Mucosa of descending colon (tissue), 3 donors: ENCODE measurements around the gene MIDN. TPM values are rescaled to one million over a fixed set of nuclear protein-coding genes. Genes with fewer than 3 reads are reported as not detected.

Experiments used
- ATAC-seq: fragments of 200-7000 bp; cut with Tn5 transposase; one replicate; pipeline ENCODE4 v1.9.1; 2020; ENCODE audit warnings: mild to moderate bottlenecking, moderate library complexity
- DNase-seq, 3 donors: peaks; one replicate each; pipeline ENCODE4 v3.0.0-alpha.2; 2020
- H3K36me3 ChIP-seq: fragments of 200-600 bp; one replicate; pipeline ENCODE4 v1.8.0; 2021; ENCODE audit warnings: low read depth, mild to moderate bottlenecking
- H3K4me1 ChIP-seq: fragments of 200-600 bp; one replicate; pipeline ENCODE4 v1.8.0; 2021; ENCODE audit warnings: low read depth, mild to moderate bottlenecking
- H3K4me3 ChIP-seq: fragments of 200-600 bp; one replicate; pipeline ENCODE4 v1.8.0; 2021; ENCODE audit warnings: mild to moderate bottlenecking
- H3K9me3 ChIP-seq: fragments of 200-600 bp; one replicate; pipeline ENCODE4 v1.8.0; 2021; ENCODE audit warnings: mild to moderate bottlenecking
- intact Hi-C, 2 donors: fragments of 100-400 bp; cut with DNase I in 1 of 2; cut with micrococcal nuclease in 1 of 2; formaldehyde crosslinking; loops; one replicate each; pipeline versions ENCODE4 v1.11.0 to v1.11.1; 2022; cut with DNase I, micrococcal nuclease
- total RNA-seq, 3 donors: library from RNA; stranded (reverse); fragmentation: NEBNext Ultra II Directional in 2 of 3; extraction: Animal tissue kit (Norgen Biotek cat#: 25700) in 2 of 3; gene quantifications; one replicate each; pipeline versions ENCODE4 v1.2.1 to v1.2.4, GENCODE V29; 2021 to 2023
- TF ChIP-seq, protein P1 (sequence below): fragments of 200-600 bp; IDR thresholded peaks from one replicate; pipeline ENCODE4 v1.8.0; 2022; ENCODE audit warnings: antibody characterized with exemption, mild to moderate bottlenecking
- donor health status: DM: no; HTN: no; CAD: no; lungs with moderate emphysema.
- donor health status: DM: no; HTN: no; CAD: no.
- donor health status: DM: no; HTN: yes; CAD: no.

MIDN gene
- total RNA-seq, 3 donors from 2014 or later = 136 to 251 (median 213) TPM

DNA sequence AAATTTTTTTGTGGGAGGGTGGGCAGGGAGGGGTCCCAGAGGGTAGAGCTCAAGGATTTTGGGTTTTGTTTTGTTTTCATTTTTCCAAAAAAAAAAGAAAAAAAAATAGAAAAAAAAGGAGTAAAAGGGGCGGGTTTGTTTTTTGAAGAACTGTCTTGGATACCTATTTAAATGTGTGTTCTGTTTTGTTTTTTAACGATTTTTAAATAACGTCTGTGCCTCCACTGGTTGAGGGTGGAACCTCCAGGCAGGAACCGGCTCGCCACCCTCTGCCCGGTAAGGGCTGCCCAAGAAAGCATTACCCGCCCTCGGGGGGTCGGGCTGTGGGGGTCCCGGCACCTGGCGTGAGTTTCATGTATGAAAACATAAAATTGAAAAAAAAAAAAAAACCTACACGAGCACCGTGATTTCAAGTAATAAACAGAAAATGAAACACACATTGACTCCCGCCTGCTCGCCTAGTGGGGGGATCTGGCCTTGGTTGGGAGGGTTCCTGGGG, 10.4 kb downstream of the MIDN start:
- intact Hi-C loops = no loop called here
- no peak overlapping the region for H3K4me3 ChIP-seq
- DNase-seq (no peak), ATAC-seq (no peak)
- TF ChIP-seq, protein P1, sequence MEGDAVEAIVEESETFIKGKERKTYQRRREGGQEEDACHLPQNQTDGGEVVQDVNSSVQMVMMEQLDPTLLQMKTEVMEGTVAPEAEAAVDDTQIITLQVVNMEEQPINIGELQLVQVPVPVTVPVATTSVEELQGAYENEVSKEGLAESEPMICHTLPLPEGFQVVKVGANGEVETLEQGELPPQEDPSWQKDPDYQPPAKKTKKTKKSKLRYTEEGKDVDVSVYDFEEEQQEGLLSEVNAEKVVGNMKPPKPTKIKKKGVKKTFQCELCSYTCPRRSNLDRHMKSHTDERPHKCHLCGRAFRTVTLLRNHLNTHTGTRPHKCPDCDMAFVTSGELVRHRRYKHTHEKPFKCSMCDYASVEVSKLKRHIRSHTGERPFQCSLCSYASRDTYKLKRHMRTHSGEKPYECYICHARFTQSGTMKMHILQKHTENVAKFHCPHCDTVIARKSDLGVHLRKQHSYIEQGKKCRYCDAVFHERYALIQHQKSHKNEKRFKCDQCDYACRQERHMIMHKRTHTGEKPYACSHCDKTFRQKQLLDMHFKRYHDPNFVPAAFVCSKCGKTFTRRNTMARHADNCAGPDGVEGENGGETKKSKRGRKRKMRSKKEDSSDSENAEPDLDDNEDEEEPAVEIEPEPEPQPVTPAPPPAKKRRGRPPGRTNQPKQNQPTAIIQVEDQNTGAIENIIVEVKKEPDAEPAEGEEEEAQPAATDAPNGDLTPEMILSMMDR = no peak
- no peaks in the 10 kb centered on the region for H3K9me3 ChIP-seq
- H3K4me1 ChIP-seq = peaks cover 70% of the 10 kb centered on the region
- peaks cover 9% of the 10 kb centered on the region for H3K36me3 ChIP-seq

DNA sequence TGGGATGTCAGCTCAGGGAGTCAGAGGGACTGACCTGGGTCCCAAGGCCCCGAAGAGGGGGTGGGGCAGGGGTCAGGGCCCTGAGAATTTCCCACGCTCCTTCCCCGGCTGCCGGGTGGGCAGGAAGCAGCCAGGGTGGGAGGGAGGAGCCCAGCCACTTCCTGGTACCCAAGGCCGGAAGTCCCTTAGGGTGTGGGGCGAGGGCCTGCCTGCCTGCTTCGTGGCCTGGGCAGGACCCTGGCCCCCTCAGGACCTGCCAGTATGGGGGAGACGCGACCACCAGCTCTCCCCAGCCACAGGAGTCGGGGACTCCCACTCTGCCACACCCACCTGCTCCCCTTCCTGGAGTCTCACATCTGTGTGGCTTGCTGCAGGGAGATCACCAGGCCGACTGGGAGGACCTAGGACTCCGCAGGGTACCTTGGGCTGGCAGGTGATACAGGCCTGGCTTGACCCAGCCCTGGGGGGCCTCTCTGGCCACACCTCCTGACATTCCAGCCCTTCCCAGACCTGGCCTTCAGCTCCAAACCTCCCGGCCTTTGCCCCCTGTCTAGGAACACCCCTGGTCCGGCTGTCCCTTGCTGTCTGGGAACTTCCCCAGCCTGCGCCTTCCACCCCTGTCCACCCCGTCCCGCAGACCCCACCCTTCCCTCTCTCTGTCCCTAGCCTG, 11.0 kb downstream of the MIDN start:
- Histone ChIP-seq H3K4me1 (peaks cover 64% of the 10 kb centered on the region), H3K4me3 (no peak overlapping the region), H3K36me3 (peaks cover 6% of the 10 kb centered on the region), H3K9me3 (no peaks in the 10 kb centered on the region)
- peak; percentile 87 to 95 (median 89) for DNase-seq
- TF ChIP-seq, protein P1 = no peak
- intact Hi-C loops = no loop called here
- peak; percentile 43 for ATAC-seq

DNA sequence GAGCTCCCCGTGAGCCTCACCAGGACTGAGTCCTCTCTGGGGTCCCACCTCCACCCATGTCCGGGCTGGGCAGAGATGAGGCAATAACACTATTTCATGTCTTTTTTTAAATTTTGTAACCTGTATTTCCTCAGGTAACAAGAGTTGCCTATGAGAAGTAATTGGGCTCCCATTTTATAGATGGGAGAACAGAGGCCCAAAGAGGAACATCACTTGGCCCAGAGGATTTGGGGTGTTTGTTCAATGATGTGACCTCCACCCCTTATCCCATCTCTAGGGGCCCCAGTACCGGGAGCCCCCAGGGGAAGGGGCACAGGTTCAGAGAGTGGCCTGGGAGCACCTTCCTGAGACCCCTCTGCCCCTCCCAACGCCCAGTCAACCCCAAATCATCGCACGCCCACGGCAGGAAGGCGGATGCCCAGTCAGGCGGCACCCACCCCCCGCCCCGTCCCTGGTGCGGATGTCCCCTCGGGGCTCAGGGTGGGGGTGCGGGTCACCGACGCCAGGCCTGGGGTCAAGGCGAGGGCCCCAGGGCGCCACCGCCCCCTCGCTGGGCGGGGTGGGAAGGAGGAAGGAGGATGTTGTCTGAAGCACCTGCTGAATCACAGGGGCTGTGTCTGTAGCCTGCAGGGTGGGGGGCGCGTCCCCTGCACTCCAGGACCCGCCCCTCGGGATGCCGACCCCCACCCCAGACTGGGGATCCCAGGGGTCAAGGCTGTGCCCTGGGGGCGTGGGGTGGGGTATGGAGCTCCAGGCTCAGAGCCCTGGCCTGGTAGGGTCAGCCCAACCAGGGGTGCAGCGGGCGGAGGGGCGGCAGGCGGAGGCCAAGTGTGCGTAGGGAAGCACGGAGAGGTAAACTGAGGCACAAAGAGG, 11.7 kb downstream of the MIDN start:
- Histone ChIP-seq H3K9me3 (no peaks in the 10 kb centered on the region), H3K4me1 (peaks cover 62% of the 10 kb centered on the region), H3K36me3 (peaks cover 5% of the 10 kb centered on the region), H3K4me3 (no peak overlapping the region)
- peak; percentile 20 for ATAC-seq
- TF ChIP-seq, protein P1 = no peak
- peak; percentile 55 to 89 (median 80) for DNase-seq
- intact Hi-C loops = no loop called here

DNA sequence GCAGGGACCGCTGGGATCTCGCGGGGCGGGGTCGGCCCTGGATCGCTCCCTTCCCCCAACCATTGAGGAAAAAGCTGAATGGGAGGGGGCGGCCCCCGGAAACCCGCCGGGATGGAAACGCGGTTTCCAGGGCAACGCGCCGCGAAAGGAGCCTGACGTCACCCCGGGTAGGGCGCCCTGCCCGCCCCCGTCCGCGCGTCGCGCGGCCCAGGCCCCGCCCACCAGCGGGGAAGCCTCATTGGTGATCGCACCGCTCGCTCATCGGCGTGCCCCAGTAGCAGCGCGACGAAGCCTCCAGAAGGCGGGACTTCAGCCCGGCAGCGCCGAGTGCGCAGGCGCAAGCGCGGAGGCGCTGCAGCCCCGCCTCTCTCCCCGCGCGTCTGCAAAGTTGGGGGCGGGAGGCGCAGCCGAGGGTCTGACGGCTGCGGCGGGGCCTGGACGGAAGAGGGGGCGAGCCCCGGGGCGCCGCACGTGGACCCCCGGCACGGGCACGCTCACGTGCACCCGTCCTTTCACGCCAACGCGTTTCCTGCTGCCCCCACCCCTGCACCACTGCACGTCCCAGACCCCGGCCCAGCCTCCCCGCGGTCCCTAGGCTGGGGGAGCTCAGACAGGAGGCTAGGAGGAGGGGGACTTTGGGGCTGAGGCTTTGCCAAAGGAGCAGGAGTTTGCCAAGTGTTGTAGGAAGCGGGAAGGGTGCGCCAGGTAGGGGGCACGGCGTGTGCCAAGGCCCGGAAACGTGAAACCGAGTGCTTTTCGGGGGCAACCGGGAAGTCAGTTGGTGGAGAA, 12.6 kb downstream of the MIDN start:
- H3K4me3 ChIP-seq = peak overlapping the region; percentile 54

DNA sequence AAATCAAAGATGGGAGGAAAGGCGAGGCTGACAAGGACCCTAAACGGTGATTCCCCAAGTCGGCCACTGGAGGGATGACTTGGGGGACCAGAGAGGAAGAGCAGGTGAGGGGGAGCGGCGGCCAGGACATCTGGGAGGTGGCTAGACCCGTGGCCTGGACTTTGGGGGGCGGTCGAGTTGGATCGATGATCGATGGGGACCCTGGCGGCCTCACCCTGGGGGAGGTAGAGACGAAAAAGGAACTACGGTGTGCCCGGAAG, 13.1 kb downstream of the MIDN start:
- Histone ChIP-seq H3K4me3 (peak overlapping the region; percentile 54), H3K36me3 (no peaks in the 10 kb centered on the region), H3K9me3 (no peaks in the 10 kb centered on the region), H3K4me1 (peaks cover 66% of the 10 kb centered on the region)
- intact Hi-C loops = no loop called here
- DNase-seq (peak in 1 of 3 donors; percentile 70), ATAC-seq (no peak)
- TF ChIP-seq, protein P1 = no peak

More for the DNA sequence above, 12.6 kb downstream of the MIDN start:
- intact Hi-C loops = no loop called here
- peak; percentile 72 for ATAC-seq
- TF ChIP-seq, protein P1 = no peak
- Histone ChIP-seq H3K36me3 (no peaks in the 10 kb centered on the region), H3K9me3 (no peaks in the 10 kb centered on the region), H3K4me1 (peaks cover 61% of the 10 kb centered on the region)
- DNase-seq = peak; percentile 97 to 99 (median 99)
